ENCODE measurements around the gene WNT4.

WNT4 gene

GRCh38 chr1:22179197-22179803, 36.4 kb upstream of the WNT4 start:
- Histone ChIP-seq H3K27ac (ENCODE audit: low read depth, low read length, poor library complexity, severe bottlenecking) (no peak overlapping the region), H3K27me3 (ENCODE audit: insufficient read depth, low read length) (no peaks in the 10 kb centered on the region), H3K9me3 (ENCODE audit: low read length) (no peaks in the 10 kb centered on the region), H3K4me1 (ENCODE audit: insufficient read depth, low read length, severe bottlenecking) (no peaks in the 10 kb centered on the region), H3K9me2 (ENCODE audit: low read depth, low read length) (no peaks in the 10 kb centered on the region), H3K9ac (ENCODE audit: low read length) (no peak overlapping the region), H3K79me2 (ENCODE audit: insufficient read depth, low read length) (no peaks in the 10 kb centered on the region), H2AFZ (ENCODE audit: low read length) (no peak overlapping the region), H3K4me2 (ENCODE audit: low read length) (no peak overlapping the region), H3K4me3 (ENCODE audit: low read depth, low read length, poor library complexity, severe bottlenecking) (no peak overlapping the region), H3F3A (ENCODE audit: insufficient read depth, low read length) (no peaks in the 10 kb centered on the region), H4K20me1 (ENCODE audit: insufficient read depth, low read length) (no peaks in the 10 kb centered on the region), H3K36me3 (ENCODE audit: insufficient read depth, low read length) (no peaks in the 10 kb centered on the region)
- TF ChIP-seq EZH2 (IDR thresholded peaks at IDR 0.05; ENCODE audit: borderline replicate concordance, low read length) (no peak), CTCF (IDR thresholded peaks at IDR 0.05; ENCODE audit: low read length) (no peak)

DNA sequence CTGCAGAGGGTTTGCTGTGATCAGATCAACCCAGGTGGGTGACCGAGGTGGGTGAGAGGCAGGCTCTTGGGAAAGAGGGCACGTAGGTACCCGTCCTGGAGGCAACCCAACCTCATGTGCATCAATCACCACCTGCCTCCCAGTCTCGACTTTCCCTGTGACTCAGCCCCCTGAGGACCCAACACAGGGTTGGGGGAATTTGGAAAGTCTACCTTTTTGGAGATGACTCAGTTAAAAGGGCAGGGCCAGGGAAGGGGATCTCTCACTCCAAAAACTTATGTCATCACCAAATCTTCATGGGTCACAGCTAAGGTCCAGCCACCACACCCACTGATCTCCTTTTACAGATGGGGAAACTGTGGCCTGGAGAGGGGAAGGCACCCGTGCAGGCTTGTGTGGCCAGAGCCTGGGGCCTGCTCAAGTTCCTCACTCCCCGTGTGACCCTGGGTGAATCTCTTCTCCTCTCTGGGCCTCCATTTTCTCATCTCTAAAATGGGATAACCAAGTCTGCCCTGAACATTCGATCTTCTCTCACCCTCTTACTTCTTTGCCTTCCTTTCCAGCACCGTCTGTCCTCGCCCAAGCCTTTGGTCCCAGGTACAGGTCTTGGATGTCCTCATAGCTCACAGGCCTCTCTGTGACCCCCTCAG, 34.6 kb upstream of the WNT4 start:
- H3K9ac ChIP-seq (ENCODE audit: low read length): no peak overlapping the region
- no peaks in the 10 kb centered on the region for H3F3A ChIP-seq (ENCODE audit: insufficient read depth, low read length)
- H3K4me1 ChIP-seq (ENCODE audit: insufficient read depth, low read length, severe bottlenecking): no peaks in the 10 kb centered on the region
- H3K4me2 ChIP-seq (ENCODE audit: low read length): no peak overlapping the region
- TF ChIP-seq CTCF (IDR thresholded peaks at IDR 0.05; ENCODE audit: low read length): no peak
- no peak for TF ChIP-seq EZH2 (IDR thresholded peaks at IDR 0.05; ENCODE audit: borderline replicate concordance, low read length)
- H3K4me3 ChIP-seq (ENCODE audit: low read depth, low read length, poor library complexity, severe bottlenecking): no peak overlapping the region
- no peaks in the 10 kb centered on the region for H3K27me3 ChIP-seq (ENCODE audit: insufficient read depth, low read length)
- H3K36me3 ChIP-seq (ENCODE audit: insufficient read depth, low read length): no peaks in the 10 kb centered on the region
- H3K9me3 ChIP-seq (ENCODE audit: low read length): no peaks in the 10 kb centered on the region
- no peak overlapping the region for H2AFZ ChIP-seq (ENCODE audit: low read length)
- H3K9me2 ChIP-seq (ENCODE audit: low read depth, low read length): no peaks in the 10 kb centered on the region
- no peaks in the 10 kb centered on the region for H3K79me2 ChIP-seq (ENCODE audit: insufficient read depth, low read length)
- no peak overlapping the region for H3K27ac ChIP-seq (ENCODE audit: low read depth, low read length, poor library complexity, severe bottlenecking)
- no peaks in the 10 kb centered on the region for H4K20me1 ChIP-seq (ENCODE audit: insufficient read depth, low read length)

- Histone ChIP-seq H3K4me2 (ENCODE audit: low read length) (no peak overlapping the region), H3K9ac (ENCODE audit: low read length) (no peak overlapping the region)
- no peak for TF ChIP-seq CTCF (IDR thresholded peaks at IDR 0.05; ENCODE audit: low read length)
- no peak for TF ChIP-seq EZH2 (IDR thresholded peaks at IDR 0.05; ENCODE audit: borderline replicate concordance, low read length)
These were observed 33.4 kb upstream of the WNT4 start for GRCh38 chr1:22176258-22176657.

More at GRCh38 chr1:22176258-22176657, 33.4 kb upstream of the WNT4 start:
- no peaks in the 10 kb centered on the region for H4K20me1 ChIP-seq (ENCODE audit: insufficient read depth, low read length)
- no peak overlapping the region for H3K4me3 ChIP-seq (ENCODE audit: low read depth, low read length, poor library complexity, severe bottlenecking)
- no peak overlapping the region for H3K27ac ChIP-seq (ENCODE audit: low read depth, low read length, poor library complexity, severe bottlenecking)
- H3K4me1 ChIP-seq (ENCODE audit: insufficient read depth, low read length, severe bottlenecking): no peaks in the 10 kb centered on the region
- H3K27me3 ChIP-seq (ENCODE audit: insufficient read depth, low read length): no peaks in the 10 kb centered on the region
- H3F3A ChIP-seq (ENCODE audit: insufficient read depth, low read length): no peaks in the 10 kb centered on the region
- no peaks in the 10 kb centered on the region for H3K9me2 ChIP-seq (ENCODE audit: low read depth, low read length)
- no peaks in the 10 kb centered on the region for H3K9me3 ChIP-seq (ENCODE audit: low read length)
- H3K79me2 ChIP-seq (ENCODE audit: insufficient read depth, low read length): no peaks in the 10 kb centered on the region
- H2AFZ ChIP-seq (ENCODE audit: low read length): no peak overlapping the region
- no peaks in the 10 kb centered on the region for H3K36me3 ChIP-seq (ENCODE audit: insufficient read depth, low read length)

Measured in OCI-LY1 (cell line).